Stimulated activated CD4-positive, alpha-beta T cell treated with anti-CD3 and anti-CD28 coated beads, Interleukin-1b, Interleukin-23, amount 100 ng/mL, for 1 hour (primary cell): ENCODE data around the gene GARIN5B.
"Not testable (repeated sequence)": the region's sequence is repeated elsewhere in the genome, so short reads cannot be mapped to it uniquely, and the experiment has no call there.

Experiments
- DNase-seq, 2 donors: peaks; one replicate each; pipeline ENCODE4 v3.0.0-alpha.2; 2020; ENCODE audit warnings: low read depth in 2 of 2

GARIN5B gene

DNA sequence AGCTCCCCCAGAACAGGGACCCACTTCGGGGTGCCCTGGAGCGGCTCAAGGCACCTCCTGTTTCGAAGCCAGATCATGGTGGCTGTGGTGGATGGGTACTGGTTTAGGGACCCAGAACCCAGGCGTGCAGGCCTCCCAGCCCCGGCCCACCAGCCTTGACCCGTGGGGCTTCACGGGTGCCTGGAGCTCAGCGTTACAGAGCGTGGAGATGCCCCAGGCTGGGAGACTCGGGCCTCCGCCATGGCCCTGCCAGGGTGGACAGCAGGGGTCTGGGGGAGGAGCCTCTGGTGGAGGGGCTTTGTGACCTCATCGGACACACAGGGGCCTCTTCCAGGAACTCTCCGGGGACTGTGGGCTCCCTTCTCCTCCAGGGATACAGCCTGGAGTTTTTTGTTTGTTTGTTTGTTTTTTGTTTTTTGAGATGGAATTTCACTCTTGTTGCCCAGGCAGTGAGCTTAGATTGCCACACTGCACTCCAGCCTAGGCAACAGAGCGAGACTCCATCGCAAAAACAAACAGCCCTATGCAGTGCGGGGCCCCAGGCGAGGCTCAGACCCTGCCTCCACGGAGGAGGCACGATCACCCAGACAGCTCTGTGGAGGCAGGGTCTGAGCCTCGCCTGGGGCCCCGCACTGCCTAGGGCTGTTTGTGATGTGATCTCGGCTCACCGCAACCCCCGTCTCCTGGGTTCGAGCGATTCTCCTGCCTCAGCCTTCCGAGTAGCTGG lies at the start of gene GARIN5B:
Gene GARIN5B, minus strand, starts transcription at position 271 of the 727 bp plus-strand sequence. Its CDS starts 194 bp downstream, at position 77.
- DNase-seq: no peak

- DNase-seq: no peak
Measured at GRCh38 chr19:55410168-55410567, 47.1 kb upstream of the GARIN5B start.

DNA sequence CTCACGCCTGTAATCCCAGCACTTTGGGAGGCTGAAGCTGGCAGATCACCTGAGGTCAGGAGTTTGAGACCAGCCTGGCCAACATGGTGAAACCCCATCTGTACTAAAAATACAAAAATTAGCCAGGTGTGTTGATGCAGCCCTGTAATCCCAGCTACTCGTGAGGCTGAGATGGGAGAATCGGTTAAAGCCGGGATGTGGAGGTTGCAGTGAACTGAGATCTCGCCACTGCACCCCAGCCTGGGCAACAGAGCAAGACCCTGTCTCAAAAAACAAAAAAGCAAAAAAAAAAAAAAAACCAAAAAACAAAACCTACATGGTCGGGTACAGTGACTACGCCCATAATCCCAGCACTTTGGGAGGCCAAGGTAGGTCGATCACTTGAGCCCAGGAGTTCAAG lies 46.1 kb upstream of the GARIN5B start:
- not testable (repeated sequence) for DNase-seq

GRCh38 chr19:55408533-55408872 lies 45.4 kb upstream of the GARIN5B start:
- DNase-seq: no peak

GRCh38 chr19:55407800-55408532 lies 44.9 kb upstream of the GARIN5B start:
- peak; percentile 90 to 94 for DNase-seq

DNA sequence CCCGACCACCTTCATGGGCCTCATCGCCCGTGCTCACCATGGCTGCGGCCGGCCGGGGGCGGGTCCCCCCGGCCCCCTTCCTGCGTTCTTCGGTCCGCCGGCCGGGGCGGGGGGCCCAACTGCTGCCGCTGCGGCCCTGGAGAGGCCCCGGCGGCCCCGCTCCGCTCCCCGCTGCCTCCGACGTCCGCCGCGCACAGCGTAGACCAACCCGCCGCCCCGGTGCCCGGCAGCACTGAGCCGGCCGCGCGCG lies 44.4 kb upstream of the GARIN5B start, which contains the start of gene UBE2S:
Gene UBE2S, minus strand, starts transcription at position 239 of the 250 bp plus-strand sequence. Its CDS starts 199 bp downstream, at position 40.
- not testable (repeated sequence) for DNase-seq

DNA sequence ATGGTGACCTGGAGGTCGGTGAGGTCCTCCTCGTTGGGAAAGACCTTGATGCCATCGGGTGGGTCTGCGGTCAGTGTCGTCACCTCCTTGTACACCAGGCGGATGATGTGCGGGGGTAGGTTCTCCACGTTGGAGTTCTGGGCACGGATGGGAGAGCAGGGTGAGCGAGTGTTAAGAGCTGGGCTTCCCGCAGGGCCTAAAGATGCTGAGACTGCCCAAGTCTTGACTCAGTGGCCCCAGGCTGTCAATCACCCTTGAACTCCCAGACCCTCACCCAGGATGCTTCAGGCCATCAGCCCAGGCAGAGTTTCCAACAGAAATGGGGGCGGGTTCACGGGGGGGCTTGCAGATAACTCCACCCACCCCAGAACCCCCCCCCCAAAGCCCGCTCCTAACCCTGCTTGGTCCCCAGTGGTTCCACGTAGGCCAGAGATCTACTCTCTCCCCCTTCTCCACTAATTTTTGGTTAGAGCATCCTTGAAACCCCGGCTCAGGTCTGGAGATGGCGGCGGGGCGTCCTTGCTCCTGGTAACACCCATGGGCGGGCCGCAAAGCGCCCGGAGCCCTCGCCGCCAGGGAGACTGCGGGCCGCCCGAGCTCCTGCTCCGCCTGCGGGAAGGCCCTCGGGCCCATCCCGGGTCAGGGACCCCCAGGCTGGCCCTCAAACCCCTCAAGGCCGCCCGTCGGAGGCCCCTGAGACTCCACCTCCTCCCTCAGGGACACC lies 43.9 kb upstream of the GARIN5B start:
- no peak for DNase-seq

DNA sequence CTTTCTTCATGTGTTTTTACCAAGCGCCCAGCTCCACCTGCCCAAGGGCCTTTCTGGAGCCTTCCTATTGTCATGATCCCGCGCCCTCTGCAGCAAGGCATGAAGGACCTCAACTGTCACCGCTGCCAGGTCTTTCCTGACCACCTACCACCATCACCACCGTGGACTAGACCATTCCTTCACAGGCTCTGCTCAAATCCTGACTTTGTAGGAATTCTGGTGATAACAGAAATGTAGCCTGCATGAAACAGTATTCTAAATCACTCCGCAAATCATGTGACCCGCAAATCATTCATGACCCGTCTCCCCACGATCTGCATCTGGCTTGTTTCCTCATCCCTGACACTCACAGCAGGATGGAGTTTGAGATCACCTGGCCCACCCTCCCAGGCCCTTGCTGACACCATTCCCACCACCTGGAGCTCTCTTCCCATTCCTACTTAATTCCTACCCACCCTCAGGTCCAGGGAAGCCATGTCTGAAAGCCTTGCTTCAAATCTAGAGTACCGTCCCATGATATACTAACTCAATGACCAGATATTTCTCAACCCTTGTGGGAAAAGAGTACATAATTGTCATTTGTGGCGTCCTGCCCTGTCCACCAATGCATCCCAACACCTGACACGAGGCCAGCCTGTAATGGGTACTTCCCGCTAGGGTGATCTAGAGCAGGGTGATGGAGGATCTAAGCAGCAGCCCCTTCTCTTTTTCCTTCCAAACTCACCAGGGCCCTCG lies 43.2 kb upstream of the GARIN5B start:
- no peak for DNase-seq

DNA sequence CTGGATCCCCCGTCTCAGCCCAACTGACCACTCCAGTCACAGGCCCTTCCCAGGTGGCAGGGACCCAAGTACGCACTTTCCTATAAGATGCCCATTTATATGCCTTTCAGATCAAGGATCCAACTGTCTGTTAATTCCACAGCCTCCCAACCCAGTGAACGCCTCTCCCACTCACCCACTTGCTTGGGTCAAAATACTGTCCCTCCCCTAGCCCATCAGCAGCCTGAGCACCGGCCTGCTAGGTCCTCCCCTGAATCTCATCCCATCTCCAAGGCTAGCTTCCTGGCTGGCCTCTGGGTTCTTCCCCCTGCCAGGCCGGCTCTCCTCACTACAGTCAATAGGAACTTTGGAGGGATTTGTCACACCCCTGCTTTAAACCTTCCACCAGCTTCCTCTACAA lies 42.6 kb upstream of the GARIN5B start:
- DNase-seq: no peak

DNA sequence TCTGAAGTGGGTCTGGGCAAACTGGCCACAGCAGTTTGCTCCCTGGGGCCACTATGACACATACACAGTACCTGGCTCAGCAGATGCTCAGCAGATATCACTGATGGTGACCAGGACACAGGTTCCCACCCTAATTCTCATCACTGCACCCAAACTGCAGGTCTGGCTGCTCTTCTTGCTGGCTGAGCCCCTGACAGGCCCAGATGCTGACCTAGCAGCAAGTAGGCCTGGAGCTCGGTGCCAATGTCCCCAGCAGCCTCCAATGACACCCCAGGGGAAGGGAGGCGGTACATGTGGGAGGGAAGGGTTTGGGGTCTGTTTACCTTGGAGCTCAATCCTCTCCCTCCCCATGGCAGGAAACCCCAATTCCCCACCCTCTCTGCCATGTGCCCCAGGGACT lies 39.4 kb upstream of the GARIN5B start:
- DNase-seq: no peak

DNA sequence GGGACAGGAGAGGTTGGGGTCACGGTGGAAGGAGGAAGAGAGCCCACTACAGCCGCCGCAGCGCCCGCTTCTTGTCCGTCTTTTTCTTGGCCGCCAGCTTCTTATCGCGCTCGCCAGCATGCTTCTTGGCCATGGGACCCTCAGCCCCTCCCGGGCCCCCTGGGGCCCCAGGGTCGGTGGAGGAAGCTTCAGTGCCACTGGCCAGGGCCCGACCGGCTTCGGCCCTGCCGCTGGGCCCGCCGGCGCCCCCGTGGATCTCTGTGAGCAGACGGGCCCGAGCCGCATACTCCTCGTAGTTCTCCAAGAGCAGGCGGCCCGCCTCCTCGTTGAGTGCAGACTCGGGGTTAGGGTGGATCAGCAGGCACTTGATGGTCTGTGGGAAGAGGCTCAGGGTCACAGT lies 38.3 kb upstream of the GARIN5B start:
- not testable (repeated sequence) for DNase-seq

DNA sequence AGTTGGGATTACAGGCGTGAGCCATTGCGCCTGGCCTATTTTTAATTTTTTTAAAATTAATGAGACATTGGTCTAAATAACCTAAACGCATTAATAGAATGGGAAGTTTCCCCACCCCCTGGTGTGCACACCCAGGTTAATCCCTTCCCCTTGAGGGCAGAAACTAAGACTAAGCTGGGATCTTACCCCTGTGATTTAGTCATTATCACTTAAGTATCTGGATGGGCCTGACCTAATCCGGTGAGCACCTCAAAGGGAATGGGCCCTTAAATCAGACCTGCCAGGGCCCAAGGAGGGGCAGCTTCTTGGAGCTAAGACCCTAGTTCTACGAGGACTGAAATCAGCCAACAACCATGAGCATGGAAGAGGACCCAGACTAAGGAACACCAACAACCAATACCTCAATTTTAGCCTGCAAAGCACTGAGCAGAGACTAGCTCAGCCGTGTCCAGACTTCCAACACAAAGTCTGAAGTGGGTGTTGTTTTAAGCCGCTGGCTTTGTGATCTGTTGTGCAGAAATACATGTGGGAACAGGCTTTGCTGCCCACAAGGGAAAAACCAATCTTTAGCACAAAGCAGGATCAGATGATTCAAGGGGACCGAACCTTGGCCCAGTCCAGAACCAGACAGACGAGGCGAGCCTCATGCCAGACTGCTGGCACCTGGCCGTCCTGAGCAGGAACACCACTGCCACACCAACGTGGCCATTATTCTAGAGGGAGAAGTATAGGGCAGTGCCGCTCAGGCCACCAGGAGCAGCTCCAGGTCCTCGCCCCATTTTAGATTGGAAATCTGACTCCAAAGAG lies 37.4 kb upstream of the GARIN5B start:
- DNase-seq: no peak

DNA sequence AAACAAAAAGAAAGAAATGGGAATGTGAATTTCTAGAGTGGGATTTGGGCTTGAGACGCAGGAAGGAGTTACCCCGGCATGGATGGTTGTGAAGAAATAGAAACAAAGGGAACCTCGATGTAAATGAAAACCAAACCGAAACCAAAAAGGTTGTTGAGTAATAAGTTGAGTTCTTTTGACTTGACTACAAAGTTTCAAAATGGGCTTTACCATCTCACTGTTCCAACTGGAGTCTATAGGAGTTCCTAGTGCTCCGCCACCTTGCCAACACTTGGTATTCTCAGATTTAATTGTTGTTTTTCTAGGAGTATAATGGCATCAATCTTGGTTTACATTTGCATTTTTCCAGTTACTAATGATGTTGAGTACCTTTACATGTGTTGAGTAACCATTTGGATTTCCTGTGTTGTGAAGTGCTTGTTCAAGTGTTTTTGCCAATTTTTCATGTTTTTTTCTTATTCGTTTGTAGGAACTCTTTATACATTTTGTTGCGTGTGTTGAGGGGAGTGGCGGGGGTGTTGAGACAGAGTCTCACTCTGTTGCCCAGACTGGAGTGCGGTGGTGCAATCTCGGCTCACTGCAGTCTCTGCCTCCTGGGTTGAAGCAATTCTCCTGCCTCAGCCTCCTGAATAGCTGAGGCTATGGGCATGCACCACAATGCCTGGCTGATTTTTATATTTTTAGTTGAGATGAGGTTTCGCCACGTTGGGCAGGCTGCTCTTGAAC lies 35.3 kb upstream of the GARIN5B start:
- no peak for DNase-seq

DNA sequence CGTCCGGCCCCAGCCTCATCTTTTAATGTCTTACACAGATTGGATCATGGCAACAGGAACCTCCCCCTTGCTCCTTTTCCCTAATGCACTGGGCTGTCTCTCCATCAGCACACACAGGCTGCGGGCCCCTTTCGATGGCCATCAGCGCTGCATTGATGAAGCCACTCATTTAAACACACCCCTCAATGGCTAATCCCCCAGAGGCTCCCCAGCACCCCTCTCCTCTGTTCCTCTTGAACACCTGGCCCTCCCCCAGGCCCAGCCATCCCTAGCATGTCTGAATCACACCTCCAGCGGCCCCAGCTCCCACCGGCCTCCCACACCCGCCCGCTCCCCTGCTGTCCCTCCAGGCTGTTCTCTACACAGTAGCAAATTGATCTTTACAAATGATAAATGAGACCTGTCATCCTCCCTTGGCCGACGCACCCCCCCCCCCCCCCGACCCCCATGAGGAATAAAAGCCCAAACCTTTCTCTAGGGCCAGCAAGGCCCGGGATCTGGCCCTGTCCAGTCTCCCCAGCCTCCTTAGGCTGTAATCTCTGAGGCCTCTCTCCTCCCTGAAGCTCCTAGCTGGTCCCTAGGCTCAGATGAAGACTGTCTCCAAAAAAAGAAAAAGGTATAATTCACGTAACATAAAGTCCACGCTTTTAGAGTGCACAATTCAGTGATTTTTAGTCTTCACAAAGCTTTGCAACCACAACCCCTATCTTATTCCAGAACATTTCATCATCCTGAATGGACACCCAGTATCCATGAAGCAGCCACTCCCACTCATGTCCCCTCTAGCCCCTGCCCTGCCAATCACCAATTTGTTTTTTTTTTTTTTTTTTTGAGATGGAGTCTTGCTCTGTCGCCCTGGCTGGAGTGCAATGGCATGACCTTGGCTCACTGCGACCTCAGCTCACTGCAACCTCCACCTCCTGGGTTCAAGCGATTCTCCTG lies 30.0 kb upstream of the GARIN5B start:
- no peak for DNase-seq

GRCh38 chr19:55391702-55392615 lies 28.9 kb upstream of the GARIN5B start:
- DNase-seq: no peak

- no peak for DNase-seq
Measured at GRCh38 chr19:55391191-55391670, 28.2 kb upstream of the GARIN5B start.

- DNase-seq: no peak
Measured at GRCh38 chr19:55390461-55390880, 27.4 kb upstream of the GARIN5B start.
